GM21367 (cell line): ENCODE data around the gene FBXL4.

ENCODE experiments used
- ATAC-seq: cut with Tn5 transposase; IDR thresholded peaks from one replicate; pipeline ENCODE4 v1.9.1; 2021; ENCODE audit not compliant: unreplicated experiment

Gene FBXL4

DNA sequence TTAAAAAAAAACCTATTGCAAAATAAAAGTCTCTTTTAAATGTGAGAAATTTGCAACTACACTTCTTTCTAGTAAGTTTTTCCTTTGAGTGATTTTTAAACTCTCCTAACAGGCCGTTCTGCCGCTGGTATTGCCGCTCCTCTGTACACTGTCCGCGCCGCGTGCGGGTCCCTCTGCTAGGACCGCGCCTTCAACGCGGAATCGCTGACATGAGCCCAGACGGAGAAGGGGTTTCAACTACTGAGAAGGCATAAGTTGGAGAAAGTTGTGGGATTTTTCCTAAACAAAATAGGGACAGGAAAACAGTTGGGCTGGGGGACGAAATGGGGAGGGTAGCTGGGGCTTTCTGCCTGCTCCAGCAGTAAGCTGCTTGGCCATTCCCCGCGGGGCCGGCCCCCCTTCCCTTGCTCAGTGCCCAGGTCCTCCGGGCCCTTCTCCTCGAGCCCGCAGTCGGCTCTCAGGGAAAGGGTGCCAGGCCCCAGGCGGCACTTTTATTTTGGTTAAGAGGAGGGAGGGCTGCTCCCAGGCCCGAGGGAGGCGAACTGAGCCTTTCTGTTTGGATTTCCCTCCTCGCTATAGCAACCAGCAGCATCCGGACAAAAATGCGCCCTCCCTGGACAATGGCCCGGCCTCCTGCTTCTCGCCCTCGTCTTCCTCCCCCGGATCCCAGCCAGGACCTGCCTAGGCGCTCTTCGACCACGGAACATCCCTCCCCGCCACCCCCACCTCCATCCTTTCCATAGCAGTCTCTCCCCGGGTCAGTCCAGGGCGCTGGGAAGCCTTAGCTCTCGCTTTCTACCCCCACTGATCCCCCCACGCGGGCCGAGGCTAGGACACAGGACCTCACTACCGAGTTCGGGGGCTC, 120.2 kb downstream of the FBXL4 start:
- ATAC-seq: no peak

- no peak for ATAC-seq
Observed at GRCh38 chr6:98825600-98826230, 122.0 kb downstream of the FBXL4 start.

DNA sequence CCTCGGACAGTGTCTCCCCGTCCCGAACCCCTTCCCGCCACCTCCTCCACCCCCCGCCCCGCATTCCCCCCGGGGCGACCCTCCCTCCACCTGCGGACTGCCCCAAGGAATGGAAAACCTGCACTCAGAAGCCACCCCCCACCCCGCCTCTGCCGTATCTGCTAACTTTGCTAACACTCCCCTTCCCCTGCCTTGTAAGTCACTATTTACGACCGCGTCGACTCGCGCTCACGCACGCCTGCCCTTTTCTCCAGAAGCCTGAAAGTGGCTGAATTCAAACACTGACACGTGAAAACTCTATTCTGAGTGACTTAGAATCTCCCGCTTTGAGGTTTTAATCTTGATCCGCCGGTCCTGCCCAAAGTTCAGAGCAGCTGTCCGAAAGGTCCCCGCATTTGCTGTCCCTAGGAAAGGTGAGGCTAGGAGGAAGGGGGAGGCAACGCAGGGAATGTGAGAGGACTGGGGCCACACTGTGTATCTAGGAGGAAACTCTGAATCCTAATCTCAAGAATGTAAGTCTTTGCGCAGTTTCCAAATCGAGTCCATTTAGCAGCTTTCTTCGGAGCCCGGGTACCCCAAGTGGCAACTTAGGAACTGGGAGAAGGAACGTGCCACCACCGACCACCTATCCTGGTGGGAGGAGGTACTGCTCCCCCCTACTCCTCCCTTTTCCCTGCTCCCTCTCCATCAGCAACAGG, 122.7 kb downstream of the FBXL4 start:
- no peak for ATAC-seq

- ATAC-seq: no peak
Observed at GRCh38 chr6:98824162-98824901, 123.4 kb downstream of the FBXL4 start.

GRCh38 chr6:98823428-98824161, 124.2 kb downstream of the FBXL4 start:
- ATAC-seq: no peak

- no peak for ATAC-seq
Observed at GRCh38 chr6:98821756-98822405, 125.9 kb downstream of the FBXL4 start.
